ENCODE results near the gene FBXO34.
A peak's percentile ranks its signal among the peaks of the same experiment; 100 is the strongest.

Gene FBXO34

DNA sequence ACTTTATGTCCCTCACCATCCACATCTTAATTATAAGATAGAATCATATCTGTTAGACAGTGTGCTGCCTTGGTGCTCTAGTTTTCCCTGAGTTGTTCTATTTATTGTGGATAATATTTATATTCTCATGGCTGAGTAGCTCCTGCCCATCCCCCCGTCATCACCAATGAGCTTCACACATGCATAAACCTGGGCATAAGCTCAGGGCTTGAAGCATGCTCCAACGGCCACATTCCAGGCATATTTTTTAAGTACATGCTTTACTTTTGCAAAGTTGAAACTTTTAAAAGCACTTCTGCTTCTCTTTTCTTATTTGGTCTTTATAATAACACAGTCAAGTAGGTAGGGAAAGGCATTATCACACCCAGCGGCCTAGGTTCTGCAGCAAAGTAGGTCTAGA is 3.4 kb upstream of the FBXO34 start:
- H3K4me3 ChIP-seq (ENCODE audit: control insufficient read depth, low read depth, low read length), result no peak overlapping the region
- TF ChIP-seq, protein P1, sequence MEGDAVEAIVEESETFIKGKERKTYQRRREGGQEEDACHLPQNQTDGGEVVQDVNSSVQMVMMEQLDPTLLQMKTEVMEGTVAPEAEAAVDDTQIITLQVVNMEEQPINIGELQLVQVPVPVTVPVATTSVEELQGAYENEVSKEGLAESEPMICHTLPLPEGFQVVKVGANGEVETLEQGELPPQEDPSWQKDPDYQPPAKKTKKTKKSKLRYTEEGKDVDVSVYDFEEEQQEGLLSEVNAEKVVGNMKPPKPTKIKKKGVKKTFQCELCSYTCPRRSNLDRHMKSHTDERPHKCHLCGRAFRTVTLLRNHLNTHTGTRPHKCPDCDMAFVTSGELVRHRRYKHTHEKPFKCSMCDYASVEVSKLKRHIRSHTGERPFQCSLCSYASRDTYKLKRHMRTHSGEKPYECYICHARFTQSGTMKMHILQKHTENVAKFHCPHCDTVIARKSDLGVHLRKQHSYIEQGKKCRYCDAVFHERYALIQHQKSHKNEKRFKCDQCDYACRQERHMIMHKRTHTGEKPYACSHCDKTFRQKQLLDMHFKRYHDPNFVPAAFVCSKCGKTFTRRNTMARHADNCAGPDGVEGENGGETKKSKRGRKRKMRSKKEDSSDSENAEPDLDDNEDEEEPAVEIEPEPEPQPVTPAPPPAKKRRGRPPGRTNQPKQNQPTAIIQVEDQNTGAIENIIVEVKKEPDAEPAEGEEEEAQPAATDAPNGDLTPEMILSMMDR (IDR thresholded peaks at IDR 0.05; ENCODE audit: control insufficient read depth, insufficient read depth, low read depth, low read length, missing control alignments), result no peak
- DNase-seq (ENCODE audit: low read depth), result no peak

DNA sequence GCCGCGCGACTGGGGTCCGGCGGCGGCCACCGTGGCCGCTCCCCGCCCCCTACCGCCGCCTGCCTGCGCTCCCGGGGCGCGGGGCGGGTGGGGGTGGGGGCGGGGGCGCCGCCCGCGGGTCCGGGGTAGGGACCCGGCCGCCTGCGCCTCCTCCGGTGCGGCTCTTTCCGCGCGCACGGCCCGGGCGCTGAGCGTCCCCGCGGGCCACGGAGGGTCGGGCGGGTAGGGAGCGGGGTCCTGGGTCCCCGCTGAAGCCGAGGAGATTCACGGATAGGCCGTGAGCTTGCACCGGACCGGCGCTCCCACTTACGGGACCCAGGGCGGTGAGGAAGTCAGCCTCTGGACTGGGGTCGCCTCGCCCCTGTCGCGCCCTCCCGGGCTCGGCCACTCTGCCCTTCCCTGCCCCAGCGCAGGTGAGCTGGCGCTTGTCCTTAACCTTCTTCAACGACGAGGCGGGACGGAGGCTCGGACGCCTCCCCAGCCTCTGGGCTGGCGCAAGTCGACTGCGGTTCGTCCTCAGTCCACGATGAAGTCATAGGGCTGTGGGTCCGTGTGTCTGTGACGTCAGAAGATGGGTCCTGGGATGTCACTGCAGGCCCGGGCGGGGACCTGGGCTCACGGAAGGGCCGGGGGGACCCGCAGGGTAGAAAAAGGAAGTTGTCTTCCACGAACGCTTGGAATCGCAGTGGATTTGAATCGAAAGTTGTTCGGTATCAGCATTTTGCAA is 514 bp downstream of the FBXO34 start:
- TF ChIP-seq, protein P1 (IDR thresholded peaks at IDR 0.05; ENCODE audit: control insufficient read depth, insufficient read depth, low read depth, low read length, missing control alignments), result no peak
- H3K4me3 ChIP-seq (ENCODE audit: control insufficient read depth, low read depth, low read length), result peak overlapping the region; percentile 99
- DNase-seq (ENCODE audit: low read depth), result peak; percentile 14

DNA sequence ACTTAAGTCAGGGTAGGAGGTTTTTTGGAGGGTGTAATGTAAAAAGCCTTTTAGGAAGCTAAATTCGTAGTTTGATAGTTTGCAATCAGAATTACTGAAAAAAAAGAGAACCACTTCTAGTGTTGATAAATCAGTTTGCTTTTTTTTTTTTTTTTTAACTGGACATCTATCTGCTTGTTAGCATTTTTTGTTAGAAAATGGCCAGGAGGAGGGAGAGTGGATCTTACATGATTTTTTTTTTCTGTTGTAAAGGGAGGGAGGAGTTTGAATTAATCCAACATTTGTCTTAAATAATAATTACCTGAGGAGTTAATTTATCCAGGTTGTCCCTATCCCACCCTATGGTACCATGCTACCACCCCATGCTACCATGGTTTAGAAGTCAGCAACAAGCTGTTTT is 1.2 kb downstream of the FBXO34 start:
- peak overlapping the region; percentile 99 for H3K4me3 ChIP-seq (ENCODE audit: control insufficient read depth, low read depth, low read length)
- TF ChIP-seq, protein P1 (IDR thresholded peaks at IDR 0.05; ENCODE audit: control insufficient read depth, insufficient read depth, low read depth, low read length, missing control alignments), result no peak
- no peak for DNase-seq (ENCODE audit: low read depth)

DNA sequence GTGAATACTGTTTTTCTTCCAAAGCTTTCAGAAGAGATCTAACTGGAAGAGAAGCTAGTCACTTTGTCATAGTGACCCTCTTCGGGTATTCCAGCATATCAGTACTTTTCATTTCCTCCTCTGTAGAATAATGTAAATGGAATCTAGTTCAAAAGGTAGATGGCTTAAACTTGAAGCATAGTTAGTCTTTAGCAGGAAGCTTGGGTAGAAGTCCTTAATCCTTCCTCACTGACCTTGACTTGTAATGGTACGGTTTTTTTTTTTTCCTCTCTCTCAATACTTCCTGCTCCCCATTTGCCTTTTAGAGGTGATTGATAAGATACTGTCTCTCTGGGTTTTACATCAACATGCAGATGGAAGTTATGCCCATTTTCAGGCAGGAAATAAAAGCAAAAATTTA is 1.7 kb downstream of the FBXO34 start:
- TF ChIP-seq, protein P1 (IDR thresholded peaks at IDR 0.05; ENCODE audit: control insufficient read depth, insufficient read depth, low read depth, low read length, missing control alignments), result no peak
- no peak for DNase-seq (ENCODE audit: low read depth)
- no peak overlapping the region for H3K4me3 ChIP-seq (ENCODE audit: control insufficient read depth, low read depth, low read length)

DNA sequence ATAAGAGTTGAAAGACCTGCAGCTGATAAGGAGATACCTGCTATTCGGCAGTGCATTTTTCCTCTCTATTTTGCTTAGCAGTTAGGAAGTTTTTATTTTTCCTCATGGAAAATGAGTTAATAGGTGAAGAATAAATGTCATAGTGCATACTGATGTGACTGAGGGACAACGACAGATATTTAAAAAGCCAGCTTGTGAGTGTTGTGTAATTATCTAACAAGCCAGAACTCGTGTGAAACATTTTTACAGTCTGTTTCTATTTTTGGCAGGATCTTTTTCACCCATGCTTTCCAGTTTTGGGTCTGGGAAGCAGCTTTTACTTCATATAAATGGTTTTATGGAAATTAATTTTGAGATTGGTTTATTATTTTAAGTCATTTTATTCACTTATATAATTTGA is 2.9 kb downstream of the FBXO34 start:
- H3K4me3 ChIP-seq (ENCODE audit: control insufficient read depth, low read depth, low read length), result no peak overlapping the region
- no peak for DNase-seq (ENCODE audit: low read depth)
- TF ChIP-seq, protein P1 (IDR thresholded peaks at IDR 0.05; ENCODE audit: control insufficient read depth, insufficient read depth, low read depth, low read length, missing control alignments), result no peak

DNA sequence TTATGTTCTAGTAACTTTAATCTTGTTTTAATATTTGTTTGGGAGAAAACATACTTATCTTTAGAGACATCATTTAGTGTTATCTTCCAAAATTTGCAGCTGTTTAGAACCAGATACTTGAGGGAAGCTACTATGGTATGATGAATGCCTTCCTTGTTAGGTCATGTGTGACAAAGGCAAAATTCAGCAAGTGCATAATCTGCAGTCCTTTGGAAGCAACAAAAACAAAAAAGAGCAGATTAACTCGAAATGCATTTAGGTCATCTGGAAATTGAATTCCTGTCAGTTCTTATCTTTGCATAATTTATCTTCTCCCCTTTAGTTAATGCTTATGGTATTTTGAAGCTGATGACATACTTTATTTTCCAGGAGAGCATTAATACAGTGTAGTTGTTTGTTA is 3.5 kb downstream of the FBXO34 start:
- H3K4me3 ChIP-seq (ENCODE audit: control insufficient read depth, low read depth, low read length), result no peak overlapping the region
- TF ChIP-seq, protein P1 (IDR thresholded peaks at IDR 0.05; ENCODE audit: control insufficient read depth, insufficient read depth, low read depth, low read length, missing control alignments), result no peak
- peak; percentile 11 for DNase-seq (ENCODE audit: low read depth)
